DOHH2 (cell line): ENCODE measurements around the gene SNX7.

Experiments
- H3F3A ChIP-seq: fragments of 200-600 bp; sonication (generic), shearing (Covaris generic); 2 replicates; pipeline ENCODE4 v1.6.0; 2016; ENCODE audit warnings: antibody characterized with exemption, mild to moderate bottlenecking; ENCODE audit not compliant: control insufficient read depth, insufficient read depth
- H3K27ac ChIP-seq: fragments of 200-600 bp; sonication (generic); 2 replicates; pipeline ENCODE4 v1.5.1; 2014; ENCODE audit warnings: low read depth, mild to moderate bottlenecking, low read length, moderate library complexity
- H3K27me3 ChIP-seq: fragments of 200-600 bp; sonication (generic); 2 replicates; pipeline ENCODE4 v1.6.1; 2014; ENCODE audit warnings: mild to moderate bottlenecking, low read length, mixed read lengths; ENCODE audit not compliant: control insufficient read depth
- H3K36me3 ChIP-seq: fragments of 200-600 bp; sonication (generic); 2 replicates; pipeline ENCODE4 v1.6.1; 2014; ENCODE audit warnings: mild to moderate bottlenecking, low read length, moderate library complexity, mixed read lengths; ENCODE audit not compliant: control insufficient read depth
- H3K4me1 ChIP-seq: fragments of 200-600 bp; sonication (generic); 2 replicates; pipeline ENCODE4 v1.6.1; 2014; ENCODE audit warnings: mild to moderate bottlenecking, low read length, mixed read lengths; ENCODE audit not compliant: control insufficient read depth
- H3K4me2 ChIP-seq: fragments of 200-600 bp; sonication (generic); 2 replicates; pipeline ENCODE4 v1.6.0; 2014; ENCODE audit warnings: mild to moderate bottlenecking, low read length, moderate library complexity
- H3K4me3 ChIP-seq: fragments of 200-600 bp; sonication (generic); 2 replicates; pipeline ENCODE4 v1.5.1; 2014; ENCODE audit warnings: mild to moderate bottlenecking, low read length, mixed read lengths
- H3K79me2 ChIP-seq: fragments of 200-600 bp; sonication (generic); 2 replicates; pipeline ENCODE4 v1.6.1; 2014; ENCODE audit warnings: mild to moderate bottlenecking, low read length, mixed read lengths; ENCODE audit not compliant: control insufficient read depth
- H3K9me2 ChIP-seq: fragments of 200-600 bp; sonication (generic); replicated peaks from 2 replicates; pipeline ENCODE4 v1.6.1; 2014; ENCODE audit warnings: mild to moderate bottlenecking, low read length, mixed read lengths; ENCODE audit not compliant: control insufficient read depth
- H3K9me3 ChIP-seq: fragments of 200-600 bp; sonication (generic); 2 replicates; pipeline ENCODE4 v1.6.1; 2014; ENCODE audit warnings: antibody characterized with exemption, low read length, mixed read lengths; ENCODE audit not compliant: control insufficient read depth, insufficient read depth
- H4K20me1 ChIP-seq: fragments of 200-600 bp; sonication (generic); 2 replicates; pipeline ENCODE4 v1.6.0; 2014; ENCODE audit warnings: low read depth, mild to moderate bottlenecking, antibody characterized with exemption, low read length, moderate library complexity; ENCODE audit not compliant: control insufficient read depth, insufficient read depth
- EZH2phosphoT487 ChIP-seq: fragments of 200-600 bp; sonication (generic); IDR thresholded peaks from 2 replicates; pipeline ENCODE4 v1.6.1; 2017; ENCODE audit warnings: borderline replicate concordance, mild to moderate bottlenecking, antibody characterized with exemption, low read length, moderate library complexity, mixed read lengths
- TF ChIP-seq, protein P1 (sequence below): fragments of 200-600 bp; sonication (generic); IDR thresholded peaks from one replicate; pipeline ENCODE4 v1.5.1; 2014; ENCODE audit warnings: antibody characterized with exemption, mild to moderate bottlenecking, low read depth, low read length; ENCODE audit not compliant: poor library complexity, severe bottlenecking

Gene SNX7, protein sequence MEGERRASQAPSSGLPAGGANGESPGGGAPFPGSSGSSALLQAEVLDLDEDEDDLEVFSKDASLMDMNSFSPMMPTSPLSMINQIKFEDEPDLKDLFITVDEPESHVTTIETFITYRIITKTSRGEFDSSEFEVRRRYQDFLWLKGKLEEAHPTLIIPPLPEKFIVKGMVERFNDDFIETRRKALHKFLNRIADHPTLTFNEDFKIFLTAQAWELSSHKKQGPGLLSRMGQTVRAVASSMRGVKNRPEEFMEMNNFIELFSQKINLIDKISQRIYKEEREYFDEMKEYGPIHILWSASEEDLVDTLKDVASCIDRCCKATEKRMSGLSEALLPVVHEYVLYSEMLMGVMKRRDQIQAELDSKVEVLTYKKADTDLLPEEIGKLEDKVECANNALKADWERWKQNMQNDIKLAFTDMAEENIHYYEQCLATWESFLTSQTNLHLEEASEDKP

DNA sequence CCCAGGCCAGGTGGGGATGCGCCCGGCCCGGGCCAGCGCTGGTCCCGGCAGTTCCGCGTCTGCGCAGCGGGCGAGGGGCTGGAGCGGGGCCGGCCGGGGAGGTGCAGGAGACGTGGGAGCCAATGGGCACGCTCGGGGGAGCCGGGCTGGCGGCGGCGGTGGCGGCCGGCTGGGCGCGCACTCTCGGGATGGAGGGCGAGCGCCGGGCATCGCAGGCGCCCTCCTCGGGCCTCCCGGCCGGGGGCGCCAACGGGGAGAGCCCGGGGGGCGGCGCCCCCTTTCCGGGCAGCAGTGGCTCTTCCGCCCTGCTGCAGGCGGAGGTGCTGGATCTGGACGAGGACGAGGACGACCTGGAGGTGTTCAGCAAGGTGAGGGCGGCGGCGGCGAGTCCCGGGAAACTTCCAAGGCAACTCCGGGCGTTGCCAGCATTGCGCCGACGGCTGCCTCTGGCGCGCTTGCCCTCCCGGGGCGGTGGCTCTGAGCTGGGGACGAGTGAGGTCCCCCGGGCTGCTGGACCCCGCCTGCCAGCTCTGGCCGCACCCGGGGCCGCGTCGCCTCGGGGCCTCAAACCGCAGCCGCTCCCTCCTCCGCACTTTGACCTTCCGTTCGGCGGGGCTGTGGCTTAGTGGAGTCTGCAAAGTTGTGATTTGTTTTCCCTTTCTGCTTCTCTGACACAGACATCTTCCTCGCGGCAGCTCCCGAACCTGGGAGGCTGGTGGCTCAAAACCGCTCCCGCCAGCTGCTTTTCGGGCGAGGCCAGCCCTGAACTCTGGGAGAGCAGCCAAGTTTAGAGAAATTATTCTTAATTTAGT is at the start of gene SNX7:
TSS of gene SNX7 (plus strand) at position 178 of the 812 bp plus-strand sequence. CDS start at position 189, 11 bp downstream.
- Histone ChIP-seq H3K79me2 (no peaks in the 10 kb centered on the region), H3K36me3 (no peaks in the 10 kb centered on the region), H4K20me1 (no peaks in the 10 kb centered on the region), H3K27ac (no peak within 1 kb of the TSS), H3F3A (no peaks in the 10 kb centered on the region), H3K9me3 (no peaks in the 10 kb centered on the region), H3K27me3 (no peaks in the 10 kb centered on the region), H3K4me2 (no peak within 1 kb of the TSS), H3K9me2 (no peaks in the 10 kb centered on the region), H3K4me3 (no peak within 1 kb of the TSS), H3K4me1 (no peaks in the 10 kb centered on the region)
- TF ChIP-seq EZH2phosphoT487: no peak
- TF ChIP-seq, protein P1, sequence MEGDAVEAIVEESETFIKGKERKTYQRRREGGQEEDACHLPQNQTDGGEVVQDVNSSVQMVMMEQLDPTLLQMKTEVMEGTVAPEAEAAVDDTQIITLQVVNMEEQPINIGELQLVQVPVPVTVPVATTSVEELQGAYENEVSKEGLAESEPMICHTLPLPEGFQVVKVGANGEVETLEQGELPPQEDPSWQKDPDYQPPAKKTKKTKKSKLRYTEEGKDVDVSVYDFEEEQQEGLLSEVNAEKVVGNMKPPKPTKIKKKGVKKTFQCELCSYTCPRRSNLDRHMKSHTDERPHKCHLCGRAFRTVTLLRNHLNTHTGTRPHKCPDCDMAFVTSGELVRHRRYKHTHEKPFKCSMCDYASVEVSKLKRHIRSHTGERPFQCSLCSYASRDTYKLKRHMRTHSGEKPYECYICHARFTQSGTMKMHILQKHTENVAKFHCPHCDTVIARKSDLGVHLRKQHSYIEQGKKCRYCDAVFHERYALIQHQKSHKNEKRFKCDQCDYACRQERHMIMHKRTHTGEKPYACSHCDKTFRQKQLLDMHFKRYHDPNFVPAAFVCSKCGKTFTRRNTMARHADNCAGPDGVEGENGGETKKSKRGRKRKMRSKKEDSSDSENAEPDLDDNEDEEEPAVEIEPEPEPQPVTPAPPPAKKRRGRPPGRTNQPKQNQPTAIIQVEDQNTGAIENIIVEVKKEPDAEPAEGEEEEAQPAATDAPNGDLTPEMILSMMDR: no peak

- 0 out of 2 replicates have a peak, but pooled peaks cover 3% of the 10 kb centered on the region for H3K9me3 ChIP-seq
Observed at GRCh38 chr1:98637316-98637715, 24.2 kb upstream of the SNX7 start.

GRCh38 chr1:98638185-98638584 is 23.3 kb upstream of the SNX7 start:
- H3K27me3 ChIP-seq: no peaks in the 10 kb centered on the region
- no peak overlapping the region for H3K4me2 ChIP-seq
- H3K9me2 ChIP-seq: no peaks in the 10 kb centered on the region
- no peaks in the 10 kb centered on the region for H3K36me3 ChIP-seq
- no peaks in the 10 kb centered on the region for H4K20me1 ChIP-seq
- H3K4me1 ChIP-seq: no peaks in the 10 kb centered on the region
- H3K9me3 ChIP-seq: 0 out of 2 replicates have a peak, but pooled peaks cover 3% of the 10 kb centered on the region
- H3F3A ChIP-seq: no peaks in the 10 kb centered on the region
- TF ChIP-seq EZH2phosphoT487: no peak
- TF ChIP-seq, protein P1: no peak
- H3K27ac ChIP-seq: no peak overlapping the region
- H3K79me2 ChIP-seq: no peaks in the 10 kb centered on the region
- H3K4me3 ChIP-seq: no peak overlapping the region

More at GRCh38 chr1:98637316-98637715, 24.2 kb upstream of the SNX7 start:
- H3K9me2 ChIP-seq: no peaks in the 10 kb centered on the region
- no peaks in the 10 kb centered on the region for H3K79me2 ChIP-seq
- no peaks in the 10 kb centered on the region for H4K20me1 ChIP-seq
- H3K4me2 ChIP-seq: no peak overlapping the region
- H3K36me3 ChIP-seq: no peaks in the 10 kb centered on the region
- H3K4me1 ChIP-seq: no peaks in the 10 kb centered on the region
- no peak for TF ChIP-seq EZH2phosphoT487
- TF ChIP-seq, protein P1: no peak
- H3F3A ChIP-seq: no peaks in the 10 kb centered on the region
- no peak overlapping the region for H3K27ac ChIP-seq
- no peaks in the 10 kb centered on the region for H3K27me3 ChIP-seq
- H3K4me3 ChIP-seq: no peak overlapping the region
